Stomach (tissue), 9 donors: ENCODE data around the gene ERN1. TPM values are rescaled to one million over a fixed set of nuclear protein-coding genes. Genes with fewer than 3 reads are reported as not detected.

Experiments
- DNase-seq, 2 donors: peaks; one replicate each; pipeline versions ENCODE4 v3.0.0 to v3.0.0-alpha.2; 2013 to 2019
- H3K27ac ChIP-seq, 5 donors: fragments of 200-600 bp in 4 of 5; sonication (generic) in 4 of 5; one replicate each; pipeline ENCODE4 v1.5.1; 2013 to 2019; ENCODE audit warnings: mild to moderate bottlenecking in 1 of 5, moderate library complexity in 1 of 5
- H3K27me3 ChIP-seq, 3 donors: fragments of 200-600 bp; sonication (generic); one replicate each; pipeline ENCODE4 v1.5.1; 2017 to 2019; ENCODE audit warnings: mixed run types in 1 of 3
- H3K36me3 ChIP-seq, 4 donors: fragments of 200-600 bp; sonication (generic); 1 replicate in 3 of 4; 2 replicates in 1 of 4; pipeline ENCODE4 v1.5.1; 2016 to 2019
- H3K4me1 ChIP-seq, 4 donors: fragments of 200-600 bp; sonication (generic); one replicate each; pipeline ENCODE4 v1.5.1; 2016 to 2019
- H3K4me3 ChIP-seq, 4 donors: fragments of 200-600 bp; sonication (generic) in 3 of 4; one replicate each; pipeline ENCODE4 v1.5.1; 2016 to 2019; ENCODE audit warnings: mild to moderate bottlenecking in 1 of 4
- H3K9me3 ChIP-seq, 4 donors: fragments of 200-600 bp; sonication (generic); one replicate each; pipeline ENCODE4 v1.5.1; 2016 to 2019
- EP300 ChIP-seq: sonication (generic); formaldehyde crosslinking; IDR thresholded peaks from one replicate; pipeline ENCODE4 v1.6.1; 2017; ENCODE audit warnings: antibody characterized with exemption
- POLR2A ChIP-seq, 4 donors: fragments of 450-650 bp; IDR thresholded peaks; one replicate each; pipeline ENCODE4 v1.6.1; 2016; ENCODE audit warnings: antibody characterized with exemption in 4 of 4, control low read depth in 2 of 4, mild to moderate bottlenecking in 1 of 4, moderate library complexity in 1 of 4
- POLR2AphosphoS5 ChIP-seq, 3 donors: sonication (generic); formaldehyde crosslinking; IDR thresholded peaks; one replicate each; pipeline ENCODE4 v1.6.1; 2016; ENCODE audit warnings: antibody characterized with exemption in 3 of 3
- WGBS, 5 donors: extraction: QIAGEN DNeasy Blood & Tissue Kit in 3 of 5; methylation state at CpG; one replicate each; pipeline versions ENCODE4 v1.1.5 to v1.1.7; 2013 to 2018; 5-methylcytosine and 5-hydroxymethylcytosine counted together
- intact Hi-C: fragments of 100-400 bp; cut with DNase I; formaldehyde crosslinking; loops from one replicate; pipeline ENCODE4 v1.15.1; 2023; ENCODE audit warnings: low total_unique reads
- polyA plus RNA-seq, 3 donors: library from polyadenylated mRNA; stranded (reverse); fragments of 200-250 nt; gene quantifications; one replicate each; pipeline ENCODE4 v1.2.3, GENCODE V29; 2013
- total RNA-seq, 5 donors: library from RNA; depleted of rRNA; stranded (reverse); fragments of >200 nt; gene quantifications; one replicate each; pipeline versions ENCODE4 v1.1.0 to v1.2.3, GENCODE V29; 2014 to 2016
- TF ChIP-seq, protein P1 (sequence below), 7 experiments: fragments of 450-650 bp in 4 of 7; fragments of 200-600 bp in 3 of 7; sonication (generic) in 3 of 7; IDR thresholded peaks; one replicate each; pipeline ENCODE4 v1.5.1; 2016 to 2019; ENCODE audit warnings: antibody characterized with exemption in 7 of 7, control low read depth in 2 of 7, mild to moderate bottlenecking in 1 of 7
- donor health status: healthy with polysubstance abuse.
- donor health status: Bipolar disorder and iron deficiency.
- donor health status: healthy.

ERN1 gene
- total and polyA plus RNA-seq, 8 donors: 4.1 to 76.4 (median 28.0) TPM

DNA sequence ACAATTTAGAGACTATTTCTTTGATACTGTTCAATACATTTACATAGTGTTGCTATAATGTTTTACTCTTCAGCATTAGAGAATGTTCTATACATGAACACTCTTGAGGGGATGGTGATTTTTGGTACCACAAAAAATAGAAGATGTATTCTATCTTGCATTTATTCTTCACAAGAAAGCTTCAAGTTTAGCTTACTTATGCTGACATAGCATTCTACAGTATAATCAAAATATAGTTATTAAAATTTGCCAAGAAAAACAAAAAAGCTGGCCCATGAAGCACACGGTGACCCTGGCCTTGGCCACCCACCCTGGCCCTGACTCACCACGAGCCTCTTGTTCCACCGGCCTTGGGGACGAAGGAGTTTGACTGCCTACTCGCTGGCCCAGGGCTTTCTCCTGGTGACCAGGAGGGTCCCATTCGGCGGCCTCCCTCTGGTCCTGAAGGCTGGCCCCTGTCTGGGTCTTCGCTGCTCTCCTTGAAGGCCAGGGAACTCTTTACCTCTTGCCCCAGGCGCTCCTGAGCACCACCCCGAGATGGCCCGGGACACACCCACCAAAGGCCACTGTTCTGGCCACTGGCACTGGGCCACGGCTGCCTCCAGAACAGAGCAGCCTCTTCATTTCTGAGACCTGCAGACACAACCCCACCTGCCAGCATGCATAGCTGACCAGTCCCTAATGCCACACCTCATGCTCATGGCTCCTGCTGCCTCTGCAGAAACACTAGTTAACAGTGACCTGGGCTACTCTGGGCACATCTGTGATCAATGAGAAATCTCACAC, 87.1 kb downstream of the ERN1 start:
- H3K36me3 ChIP-seq: peaks cover 64 to 94% (median 89%) of the 10 kb centered on the region in 4 donors
- TF ChIP-seq, protein P1, sequence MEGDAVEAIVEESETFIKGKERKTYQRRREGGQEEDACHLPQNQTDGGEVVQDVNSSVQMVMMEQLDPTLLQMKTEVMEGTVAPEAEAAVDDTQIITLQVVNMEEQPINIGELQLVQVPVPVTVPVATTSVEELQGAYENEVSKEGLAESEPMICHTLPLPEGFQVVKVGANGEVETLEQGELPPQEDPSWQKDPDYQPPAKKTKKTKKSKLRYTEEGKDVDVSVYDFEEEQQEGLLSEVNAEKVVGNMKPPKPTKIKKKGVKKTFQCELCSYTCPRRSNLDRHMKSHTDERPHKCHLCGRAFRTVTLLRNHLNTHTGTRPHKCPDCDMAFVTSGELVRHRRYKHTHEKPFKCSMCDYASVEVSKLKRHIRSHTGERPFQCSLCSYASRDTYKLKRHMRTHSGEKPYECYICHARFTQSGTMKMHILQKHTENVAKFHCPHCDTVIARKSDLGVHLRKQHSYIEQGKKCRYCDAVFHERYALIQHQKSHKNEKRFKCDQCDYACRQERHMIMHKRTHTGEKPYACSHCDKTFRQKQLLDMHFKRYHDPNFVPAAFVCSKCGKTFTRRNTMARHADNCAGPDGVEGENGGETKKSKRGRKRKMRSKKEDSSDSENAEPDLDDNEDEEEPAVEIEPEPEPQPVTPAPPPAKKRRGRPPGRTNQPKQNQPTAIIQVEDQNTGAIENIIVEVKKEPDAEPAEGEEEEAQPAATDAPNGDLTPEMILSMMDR (IDR thresholded peaks at IDR 0.05): no peak
- no peak for TF ChIP-seq POLR2A (IDR thresholded peaks at IDR 0.05)
- TF ChIP-seq EP300: no peak
- intact Hi-C loops: loop anchor here (10.0 kb wide), 1 partner anchor 242 kb away; no protein-coding TSS in a partner anchor
- H3K4me3 ChIP-seq: no peak overlapping the region
- 77 to 93% (median 84%) methylated on average over 10 to 12 of the region's 12 CpGs for WGBS, 5 donors
- H3K9me3 ChIP-seq: no peaks in the 10 kb centered on the region
- no peak for DNase-seq
- peaks cover 0 to 18% (median 8%) of the 10 kb centered on the region in 4 donors for H3K4me1 ChIP-seq
- H3K27me3 ChIP-seq: no peaks in the 10 kb centered on the region
- H3K27ac ChIP-seq: no peak overlapping the region

GRCh38 chr17:64041912-64042311, 88.0 kb downstream of the ERN1 start:
- Histone ChIP-seq H3K4me3 (no peak overlapping the region), H3K27ac (no peak overlapping the region), H3K36me3 (peaks cover 55 to 91% (median 83%) of the 10 kb centered on the region in 4 donors), H3K9me3 (no peaks in the 10 kb centered on the region), H3K4me1 (peaks cover 0 to 18% (median 8%) of the 10 kb centered on the region in 4 donors), H3K27me3 (no peaks in the 10 kb centered on the region)
- intact Hi-C loops: loop anchor here (10.0 kb wide), 1 partner anchor 243 kb away; no protein-coding TSS in a partner anchor
- TF ChIP-seq, protein P1 (IDR thresholded peaks at IDR 0.05): no peak
- TF ChIP-seq POLR2AphosphoS5 (IDR thresholded peaks at IDR 0.05) (no peak), EP300 (no peak), POLR2A (IDR thresholded peaks at IDR 0.05) (no peak)
- no peak for DNase-seq
- 57 to 79% (median 66%) methylated on average over 8 to 11 of the region's 11 CpGs for WGBS, 5 donors

DNA sequence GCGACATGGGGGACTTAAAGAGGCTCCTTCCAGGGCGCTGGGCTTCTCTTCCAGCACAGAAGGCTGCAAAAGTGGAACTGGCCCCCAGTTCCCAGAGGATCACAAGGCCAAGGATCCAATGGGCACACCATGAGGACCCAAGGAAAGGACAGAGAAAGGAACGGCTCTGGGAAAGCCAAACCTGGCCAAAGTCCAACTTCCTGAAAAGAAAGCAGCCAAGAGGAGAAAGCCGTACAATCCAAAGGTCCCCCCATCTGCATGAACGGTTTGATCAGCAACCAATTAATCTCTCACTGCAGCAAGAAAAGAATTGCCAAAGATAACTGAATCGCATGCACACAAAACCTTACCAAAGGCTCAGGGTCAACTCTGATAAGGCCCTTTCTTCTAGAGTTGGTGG, 89.7 kb downstream of the ERN1 start:
- no peak overlapping the region for H3K4me3 ChIP-seq
- DNase-seq: peak; percentile 39 to 60
- TF ChIP-seq EP300 (no peak), POLR2AphosphoS5 (IDR thresholded peaks at IDR 0.05) (no peak), POLR2A (IDR thresholded peaks at IDR 0.05) (no peak)
- TF ChIP-seq, protein P1 (IDR thresholded peaks at IDR 0.05): no peak
- H3K4me1 ChIP-seq: peaks cover 0 to 18% (median 8%) of the 10 kb centered on the region in 4 donors
- H3K27ac ChIP-seq: no peak overlapping the region
- H3K36me3 ChIP-seq: peaks cover 38 to 75% (median 68%) of the 10 kb centered on the region in 4 donors
- H3K27me3 ChIP-seq: no peaks in the 10 kb centered on the region
- intact Hi-C loops: loop anchor here (10.0 kb wide), 1 partner anchor 245 kb away; no protein-coding TSS in a partner anchor
- WGBS, 5 donors: 38 to 51% (median 47%) methylated on average over 6 of the region's 6 CpGs
- no peaks in the 10 kb centered on the region for H3K9me3 ChIP-seq

- TF ChIP-seq EP300 (no peak), POLR2A (IDR thresholded peaks at IDR 0.05) (no peak), POLR2AphosphoS5 (IDR thresholded peaks at IDR 0.05) (no peak)
- TF ChIP-seq, protein P1 (IDR thresholded peaks at IDR 0.05): no peak
- DNase-seq: no peak
- Histone ChIP-seq H3K4me3 (no peak overlapping the region), H3K4me1 (peaks cover 0 to 18% (median 8%) of the 10 kb centered on the region in 4 donors), H3K36me3 (peaks cover 26 to 64% (median 57%) of the 10 kb centered on the region in 4 donors), H3K9me3 (no peaks in the 10 kb centered on the region), H3K27ac (no peak overlapping the region), H3K27me3 (no peaks in the 10 kb centered on the region)
- 88 to 97% (median 93%) methylated on average over 3 of the region's 3 CpGs for WGBS, 5 donors
- intact Hi-C loops: no loop called here
Measured at GRCh38 chr17:64039106-64039400, 90.9 kb downstream of the ERN1 start.
